Measurements from ENCODE around the gene ASTN2. TPM values are rescaled to one million over a fixed set of nuclear protein-coding genes. Genes with fewer than 3 reads are reported as not detected.

Gene ASTN2
- total RNA-seq, 4 donors from 2014 or later: 0.94 to 5.6 (median 3.7) TPM

DNA sequence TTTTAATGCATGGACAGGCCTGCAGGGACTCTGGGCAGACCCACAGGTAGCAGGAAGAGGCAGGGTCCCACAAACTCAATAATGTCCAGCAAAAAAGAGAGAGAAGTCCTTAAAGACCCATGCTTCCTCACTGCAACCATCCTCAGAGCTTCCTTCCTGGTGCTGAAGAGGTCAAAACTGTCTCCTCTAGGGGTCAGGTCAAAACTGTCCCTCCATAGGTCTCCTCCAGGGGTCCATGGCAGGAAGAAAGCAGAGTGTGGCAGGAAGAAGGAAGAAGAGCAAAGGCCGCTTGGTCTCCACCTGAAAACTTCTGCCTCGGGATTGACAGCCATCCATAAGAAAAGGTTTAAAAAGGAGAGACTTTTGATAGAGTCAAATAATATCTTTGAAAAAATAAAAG lies 989.6 kb downstream of the ASTN2 start:
- TF ChIP-seq, protein P1, sequence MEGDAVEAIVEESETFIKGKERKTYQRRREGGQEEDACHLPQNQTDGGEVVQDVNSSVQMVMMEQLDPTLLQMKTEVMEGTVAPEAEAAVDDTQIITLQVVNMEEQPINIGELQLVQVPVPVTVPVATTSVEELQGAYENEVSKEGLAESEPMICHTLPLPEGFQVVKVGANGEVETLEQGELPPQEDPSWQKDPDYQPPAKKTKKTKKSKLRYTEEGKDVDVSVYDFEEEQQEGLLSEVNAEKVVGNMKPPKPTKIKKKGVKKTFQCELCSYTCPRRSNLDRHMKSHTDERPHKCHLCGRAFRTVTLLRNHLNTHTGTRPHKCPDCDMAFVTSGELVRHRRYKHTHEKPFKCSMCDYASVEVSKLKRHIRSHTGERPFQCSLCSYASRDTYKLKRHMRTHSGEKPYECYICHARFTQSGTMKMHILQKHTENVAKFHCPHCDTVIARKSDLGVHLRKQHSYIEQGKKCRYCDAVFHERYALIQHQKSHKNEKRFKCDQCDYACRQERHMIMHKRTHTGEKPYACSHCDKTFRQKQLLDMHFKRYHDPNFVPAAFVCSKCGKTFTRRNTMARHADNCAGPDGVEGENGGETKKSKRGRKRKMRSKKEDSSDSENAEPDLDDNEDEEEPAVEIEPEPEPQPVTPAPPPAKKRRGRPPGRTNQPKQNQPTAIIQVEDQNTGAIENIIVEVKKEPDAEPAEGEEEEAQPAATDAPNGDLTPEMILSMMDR (IDR thresholded peaks at IDR 0.05): no peak
- TF ChIP-seq POLR2A (IDR thresholded peaks at IDR 0.05): no peak
- Histone ChIP-seq H3K36me3 (no peaks in the 10 kb centered on the region), H3K4me1 (no peaks in the 10 kb centered on the region), H3K27ac (no peak overlapping the region), H3K4me3 (replicated peaks in 1 of 3) (no peak overlapping the region), H3K9me3 (no peaks in the 10 kb centered on the region), H3K27me3 (no peaks in the 10 kb centered on the region)
- WGBS, 2 donors: 75 to 97% methylated on average over 2 of the region's 2 CpGs
- no peak for DNase-seq
- intact Hi-C loops (cut with DNase I): no loop called here

DNA sequence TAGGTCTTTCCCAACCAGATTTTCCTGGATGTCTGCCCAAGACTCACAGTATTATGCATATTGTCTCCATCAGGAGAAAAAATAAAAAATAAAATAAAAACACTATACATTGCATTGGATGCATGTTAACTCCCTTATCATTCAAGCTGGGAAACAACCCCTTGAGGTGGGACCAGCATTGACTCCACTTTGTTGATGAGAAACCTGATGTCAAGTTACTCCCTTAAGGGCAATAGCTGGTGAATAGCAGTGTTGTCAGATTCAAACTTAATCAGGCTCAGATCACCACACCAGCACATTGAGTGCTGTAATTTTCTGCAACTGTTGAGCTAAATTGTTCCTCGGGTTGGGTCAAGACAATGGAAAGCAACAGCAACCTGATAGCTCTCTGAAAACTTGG lies 991.7 kb downstream of the ASTN2 start:
- Histone ChIP-seq H3K4me3 (replicated peaks in 1 of 3) (no peak overlapping the region), H3K4me1 (no peaks in the 10 kb centered on the region), H3K27me3 (no peaks in the 10 kb centered on the region), H3K9me3 (no peaks in the 10 kb centered on the region), H3K27ac (no peak overlapping the region), H3K36me3 (no peaks in the 10 kb centered on the region)
- TF ChIP-seq, protein P1 (IDR thresholded peaks at IDR 0.05): no peak
- no peak for TF ChIP-seq POLR2A (IDR thresholded peaks at IDR 0.05)
- no peak for DNase-seq
- intact Hi-C loops (cut with DNase I): no loop called here
- WGBS, 2 donors: 82 to 88% methylated on average over 1 of the region's 1 CpG

DNA sequence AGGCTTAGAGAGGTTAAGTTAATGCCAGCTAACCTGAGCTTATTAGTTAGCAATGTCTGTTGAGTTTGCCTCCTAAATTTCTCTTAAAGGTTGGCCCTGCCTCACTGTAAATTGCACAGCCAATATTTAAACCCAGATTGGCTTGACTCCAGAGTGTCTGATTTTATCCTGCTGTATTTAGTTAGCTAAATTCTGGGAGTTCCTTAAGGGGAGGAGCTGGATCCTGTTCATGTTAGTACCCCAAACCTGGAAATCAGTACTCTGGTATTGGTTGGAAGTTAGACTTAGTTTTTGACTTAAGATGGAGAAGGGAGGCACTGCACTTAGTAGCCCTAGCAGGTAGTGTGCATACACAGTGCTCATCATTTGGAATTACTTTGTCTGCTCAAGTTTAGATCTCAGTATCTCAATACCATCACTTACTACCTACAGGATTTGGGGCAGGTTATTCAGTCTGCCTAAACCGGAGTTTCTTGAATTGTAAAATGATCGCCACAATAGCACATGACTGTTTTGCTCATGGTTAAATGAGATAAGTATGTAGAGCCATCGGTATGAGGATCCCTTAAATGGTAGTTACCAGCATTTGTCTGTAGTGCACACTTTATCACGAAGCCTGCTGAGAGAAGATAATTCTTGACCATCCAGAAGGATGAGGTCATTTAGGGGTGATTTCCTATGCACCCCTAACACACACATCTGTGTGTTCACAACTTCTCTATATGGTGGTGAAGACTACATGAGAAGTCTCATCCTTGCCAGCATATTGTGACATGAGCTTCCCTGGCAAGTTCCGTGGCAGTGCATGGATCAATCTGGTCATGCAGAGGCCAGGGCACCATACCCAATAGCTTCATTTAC lies 992.5 kb downstream of the ASTN2 start:
- Histone ChIP-seq H3K27ac (no peak overlapping the region), H3K4me1 (no peaks in the 10 kb centered on the region), H3K27me3 (no peaks in the 10 kb centered on the region), H3K9me3 (no peaks in the 10 kb centered on the region), H3K4me3 (replicated peaks in 1 of 3) (no peak overlapping the region), H3K36me3 (no peaks in the 10 kb centered on the region)
- no peak for DNase-seq
- TF ChIP-seq, protein P1 (IDR thresholded peaks at IDR 0.05): no peak
- TF ChIP-seq POLR2A (IDR thresholded peaks at IDR 0.05): no peak
- WGBS, 2 donors: 97 to 99% methylated on average over 5 of the region's 5 CpGs
- intact Hi-C loops (cut with DNase I): no loop called here

DNA sequence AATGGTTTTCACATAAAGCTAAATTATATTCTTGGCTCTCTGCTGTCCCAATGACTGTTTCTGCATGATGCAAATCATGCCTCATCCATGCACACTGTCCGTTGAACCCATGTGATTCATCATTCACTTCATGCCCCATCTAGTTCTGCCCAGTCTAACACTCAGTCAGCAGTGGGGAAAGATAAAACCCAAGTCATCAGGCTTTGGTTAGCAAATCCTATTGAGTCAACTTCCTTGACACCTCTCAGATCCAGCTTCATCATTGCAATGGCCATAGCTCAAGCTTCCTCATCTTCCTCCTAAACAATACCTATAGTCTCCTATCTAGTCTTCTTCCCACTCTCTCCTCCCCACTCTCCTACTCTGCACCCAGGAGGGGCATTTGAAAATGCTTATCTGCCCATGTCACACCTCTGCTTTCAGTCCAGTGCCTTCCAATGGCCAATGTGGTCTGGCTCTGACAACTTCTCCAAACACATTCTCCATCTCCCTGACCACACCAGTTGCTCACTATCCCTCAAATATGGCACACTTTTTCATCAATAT lies 993.8 kb downstream of the ASTN2 start:
- DNase-seq: no peak
- Histone ChIP-seq H3K4me3 (replicated peaks in 1 of 3) (no peak overlapping the region), H3K9me3 (no peaks in the 10 kb centered on the region), H3K36me3 (no peaks in the 10 kb centered on the region), H3K4me1 (no peaks in the 10 kb centered on the region), H3K27ac (no peak overlapping the region), H3K27me3 (no peaks in the 10 kb centered on the region)
- TF ChIP-seq, protein P1 (IDR thresholded peaks at IDR 0.05): no peak
- no peak for TF ChIP-seq POLR2A (IDR thresholded peaks at IDR 0.05)
- intact Hi-C loops (cut with DNase I): no loop called here
- 85 to 95% methylated on average over 1 of the region's 1 CpG for WGBS, 2 donors

DNA sequence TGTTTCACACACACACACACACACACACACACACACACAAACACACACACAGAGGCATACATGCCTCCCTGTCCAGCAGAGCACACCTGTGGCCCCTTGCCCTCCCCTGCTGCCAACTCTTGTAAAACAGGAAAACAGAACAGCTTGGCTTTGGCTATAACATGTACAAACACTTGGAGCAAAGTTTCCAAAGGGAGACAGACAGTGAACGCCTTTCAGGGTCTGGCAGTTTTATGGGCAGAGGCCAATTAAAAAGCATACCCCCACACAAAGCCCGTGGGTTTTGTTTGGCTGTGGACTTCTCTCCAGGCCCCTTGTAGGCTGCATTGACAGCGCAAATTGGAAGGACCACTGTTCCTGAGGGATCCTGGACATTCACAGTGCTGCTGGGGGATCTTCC lies 995.7 kb downstream of the ASTN2 start:
- TF ChIP-seq, protein P1 (IDR thresholded peaks at IDR 0.05): no peak
- no peak for TF ChIP-seq POLR2A (IDR thresholded peaks at IDR 0.05)
- H3K4me3 ChIP-seq (replicated peaks in 1 of 3): no peak overlapping the region
- no peak for DNase-seq
- 45 to 83% methylated on average over 3 of the region's 3 CpGs for WGBS, 2 donors
- no peaks in the 10 kb centered on the region for H3K27me3 ChIP-seq
- no peaks in the 10 kb centered on the region for H3K4me1 ChIP-seq
- intact Hi-C loops (cut with DNase I): no loop called here
- H3K36me3 ChIP-seq: no peaks in the 10 kb centered on the region
- no peak overlapping the region for H3K27ac ChIP-seq
- H3K9me3 ChIP-seq: no peaks in the 10 kb centered on the region

Data from thyroid gland (tissue), 4 donors.